ENCODE data around the gene KRTAP23-1. TPM values are rescaled to one million over a fixed set of nuclear protein-coding genes. Genes with fewer than 3 reads are reported as not detected.

KRTAP23-1 gene
- total RNA-seq, 1 experiment from 2014 or later, result not detected

DNA sequence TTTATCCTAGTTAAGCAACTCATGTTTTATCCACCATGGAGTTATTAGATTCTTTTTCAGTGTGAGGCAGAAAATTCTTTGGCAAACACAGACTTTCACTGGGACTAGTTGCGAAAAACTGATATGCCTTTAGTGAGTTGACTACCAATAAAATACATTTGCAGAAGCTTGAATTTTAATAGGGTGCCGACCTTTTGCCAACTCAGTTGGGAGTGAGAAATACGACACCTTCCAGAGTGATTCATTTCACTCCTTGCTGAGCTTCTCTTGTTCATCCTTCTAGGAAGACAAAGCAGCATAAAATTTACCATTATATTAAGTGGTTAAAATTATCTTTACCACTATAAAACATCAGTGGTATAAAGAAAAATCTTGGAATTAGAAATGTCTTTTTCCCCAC is 1.2 kb upstream of the KRTAP23-1 start:
- Mint-ChIP-seq H3K27me3 (ENCODE audit: unreplicated experiment) (peaks cover 9% of the 10 kb centered on the region), H3K9me3 (ENCODE audit: low read depth, unreplicated experiment) (peaks cover 2% of the 10 kb centered on the region), H3K4me1 (ENCODE audit: low read depth, unreplicated experiment) (no peaks in the 10 kb centered on the region), H3K36me3 (ENCODE audit: insufficient read depth, unreplicated experiment) (no peaks in the 10 kb centered on the region), H3K27ac (ENCODE audit: unreplicated experiment) (no peak overlapping the region), H3K4me3 (ENCODE audit: low read depth, unreplicated experiment) (no peak overlapping the region)
- no peak for DNase-seq
- BruUV-seq (replicated peaks), result no TSS peak
- intact Hi-C loops (cut with micrococcal nuclease; ENCODE audit: unreplicated experiment), result no loop called here
- CTCF ChIA-PET, result no interaction called here
- TF ChIP-seq, protein P1, sequence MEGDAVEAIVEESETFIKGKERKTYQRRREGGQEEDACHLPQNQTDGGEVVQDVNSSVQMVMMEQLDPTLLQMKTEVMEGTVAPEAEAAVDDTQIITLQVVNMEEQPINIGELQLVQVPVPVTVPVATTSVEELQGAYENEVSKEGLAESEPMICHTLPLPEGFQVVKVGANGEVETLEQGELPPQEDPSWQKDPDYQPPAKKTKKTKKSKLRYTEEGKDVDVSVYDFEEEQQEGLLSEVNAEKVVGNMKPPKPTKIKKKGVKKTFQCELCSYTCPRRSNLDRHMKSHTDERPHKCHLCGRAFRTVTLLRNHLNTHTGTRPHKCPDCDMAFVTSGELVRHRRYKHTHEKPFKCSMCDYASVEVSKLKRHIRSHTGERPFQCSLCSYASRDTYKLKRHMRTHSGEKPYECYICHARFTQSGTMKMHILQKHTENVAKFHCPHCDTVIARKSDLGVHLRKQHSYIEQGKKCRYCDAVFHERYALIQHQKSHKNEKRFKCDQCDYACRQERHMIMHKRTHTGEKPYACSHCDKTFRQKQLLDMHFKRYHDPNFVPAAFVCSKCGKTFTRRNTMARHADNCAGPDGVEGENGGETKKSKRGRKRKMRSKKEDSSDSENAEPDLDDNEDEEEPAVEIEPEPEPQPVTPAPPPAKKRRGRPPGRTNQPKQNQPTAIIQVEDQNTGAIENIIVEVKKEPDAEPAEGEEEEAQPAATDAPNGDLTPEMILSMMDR (IDR thresholded peaks at IDR 0.05; ENCODE audit: unreplicated experiment), result no peak

DNA sequence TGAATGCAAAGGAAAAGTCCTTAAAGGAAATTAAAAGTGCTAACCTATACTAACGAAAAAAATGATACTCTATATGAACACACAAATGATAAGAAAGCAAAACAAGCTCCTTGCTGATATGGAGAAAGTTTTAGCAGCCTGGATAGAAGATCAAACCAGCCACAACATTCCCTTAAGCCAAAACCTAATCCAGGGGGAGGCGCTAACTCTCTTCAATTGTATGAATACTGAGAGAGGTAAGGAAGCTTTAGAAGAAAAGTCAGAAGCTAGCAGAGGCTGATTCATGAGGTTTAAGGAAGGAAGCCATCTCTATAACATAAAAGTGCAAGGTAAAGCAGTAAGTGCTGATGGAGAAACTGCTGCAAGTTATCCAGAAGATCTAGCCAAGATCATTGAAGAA is 3.4 kb downstream of the KRTAP23-1 start:
- Mint-ChIP-seq H3K4me3 (ENCODE audit: low read depth, unreplicated experiment) (no peak overlapping the region), H3K9me3 (ENCODE audit: low read depth, unreplicated experiment) (no peaks in the 10 kb centered on the region), H3K36me3 (ENCODE audit: insufficient read depth, unreplicated experiment) (no peaks in the 10 kb centered on the region), H3K27me3 (ENCODE audit: unreplicated experiment) (no peaks in the 10 kb centered on the region), H3K4me1 (ENCODE audit: low read depth, unreplicated experiment) (no peaks in the 10 kb centered on the region), H3K27ac (ENCODE audit: unreplicated experiment) (no peak overlapping the region)
- TF ChIP-seq, protein P1 (IDR thresholded peaks at IDR 0.05; ENCODE audit: unreplicated experiment), result no peak
- no TSS peak for BruUV-seq (replicated peaks)
- CTCF ChIA-PET, result no interaction called here
- intact Hi-C loops (cut with micrococcal nuclease; ENCODE audit: unreplicated experiment), result no loop called here
- no peak for DNase-seq

DNA sequence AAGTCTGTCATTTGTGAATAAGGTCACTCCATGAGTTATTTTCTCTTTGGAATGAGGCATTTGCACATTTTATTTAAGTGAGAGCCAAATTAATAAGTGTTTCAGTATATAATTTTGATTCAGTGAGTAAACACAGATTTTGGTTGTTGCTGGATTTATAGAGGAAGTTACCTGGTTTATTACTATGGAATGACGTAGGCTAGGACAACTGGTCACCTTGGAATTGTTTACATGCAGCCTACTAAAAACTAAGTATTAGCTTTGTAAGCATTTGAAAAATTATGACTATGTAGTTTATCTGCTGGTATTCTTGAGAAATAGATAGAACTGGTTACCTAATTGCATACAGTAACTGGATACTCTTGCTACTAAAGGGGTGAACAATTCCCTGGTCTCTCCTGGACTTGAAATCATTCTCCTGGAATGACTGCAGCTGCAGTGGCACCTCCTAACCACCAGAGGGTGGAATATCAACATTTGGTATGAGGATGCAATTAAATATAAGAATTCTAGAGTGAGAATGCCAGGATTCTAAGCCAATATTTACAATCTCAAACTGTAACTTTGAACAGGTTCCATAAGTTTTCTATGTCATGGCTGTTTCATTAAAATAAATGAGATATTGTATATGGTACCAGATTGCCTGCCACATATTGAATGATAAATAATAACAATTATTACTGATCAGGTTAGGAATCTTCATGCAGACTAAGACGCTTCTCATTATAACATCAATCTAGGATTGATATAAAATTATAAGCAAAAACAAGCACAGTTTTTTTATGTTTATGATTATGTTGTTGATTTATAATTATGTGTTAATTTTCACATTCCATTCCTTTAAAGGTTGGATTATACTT is 7.5 kb downstream of the KRTAP23-1 start:
- no peaks in the 10 kb centered on the region for H3K27me3 Mint-ChIP-seq (ENCODE audit: unreplicated experiment)
- no peaks in the 10 kb centered on the region for H3K36me3 Mint-ChIP-seq (ENCODE audit: insufficient read depth, unreplicated experiment)
- intact Hi-C loops (cut with micrococcal nuclease; ENCODE audit: unreplicated experiment), result loop anchor here (1.0 kb wide), 1 partner anchor 745 kb away; no protein-coding TSS in a partner anchor
- no peaks in the 10 kb centered on the region for H3K4me1 Mint-ChIP-seq (ENCODE audit: low read depth, unreplicated experiment)
- CTCF ChIA-PET, result no interaction called here
- TF ChIP-seq, protein P1 (IDR thresholded peaks at IDR 0.05; ENCODE audit: unreplicated experiment), result peak; percentile 71
- no peak overlapping the region for H3K4me3 Mint-ChIP-seq (ENCODE audit: low read depth, unreplicated experiment)
- peak; percentile 33 for DNase-seq
- BruUV-seq (replicated peaks), result no TSS peak
- no peak overlapping the region for H3K27ac Mint-ChIP-seq (ENCODE audit: unreplicated experiment)
- no peaks in the 10 kb centered on the region for H3K9me3 Mint-ChIP-seq (ENCODE audit: low read depth, unreplicated experiment)

DNA sequence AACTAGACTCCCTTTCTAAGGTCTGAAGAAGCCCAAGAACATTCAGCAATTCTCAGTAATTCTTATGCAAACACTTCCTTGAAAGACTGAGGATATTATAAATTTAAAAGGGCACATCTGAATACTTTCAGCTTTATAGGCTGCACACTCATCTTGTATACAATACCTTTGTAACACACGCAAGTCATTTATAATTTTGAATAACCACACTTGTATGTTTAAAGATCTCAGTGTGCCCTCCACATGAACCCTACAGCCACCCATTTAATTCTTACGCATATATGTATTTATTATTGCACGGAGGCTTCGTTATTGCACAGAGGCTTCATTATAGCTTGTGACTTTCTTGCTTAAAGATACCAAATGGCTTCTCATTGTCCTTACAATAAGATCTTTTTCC is 9.7 kb downstream of the KRTAP23-1 start:
- Mint-ChIP-seq H3K36me3 (ENCODE audit: insufficient read depth, unreplicated experiment) (no peaks in the 10 kb centered on the region), H3K4me3 (ENCODE audit: low read depth, unreplicated experiment) (no peak overlapping the region), H3K27ac (ENCODE audit: unreplicated experiment) (no peak overlapping the region), H3K27me3 (ENCODE audit: unreplicated experiment) (no peaks in the 10 kb centered on the region), H3K9me3 (ENCODE audit: low read depth, unreplicated experiment) (no peaks in the 10 kb centered on the region), H3K4me1 (ENCODE audit: low read depth, unreplicated experiment) (no peaks in the 10 kb centered on the region)
- no peak for DNase-seq
- intact Hi-C loops (cut with micrococcal nuclease; ENCODE audit: unreplicated experiment), result no loop called here
- TF ChIP-seq, protein P1 (IDR thresholded peaks at IDR 0.05; ENCODE audit: unreplicated experiment), result no peak
- CTCF ChIA-PET, result no interaction called here
- BruUV-seq (replicated peaks), result no TSS peak
